Activated T-cell treated with anti-CD3 and anti-CD28 coated beads for 4 hours (primary cell): ENCODE results near the gene ZNF319.

Experiments used
- DNase-seq: peaks from one replicate; pipeline ENCODE4 v3.0.0-alpha.2; 2020

The ZNF319 gene

GRCh38 chr16:57971848-57972247 is 28.6 kb downstream of the ZNF319 start:
- no peak for DNase-seq

- DNase-seq: no peak
These were observed 29.5 kb downstream of the ZNF319 start, which contains the start of gene CNGB1 for GRCh38 chr16:57970970-57971369. Gene CNGB1, minus strand, starts transcription at chr16:57971128. Its CDS starts 3,842 bp downstream, at chr16:57967286.

GRCh38 chr16:57970319-57970718 is 30.2 kb downstream of the ZNF319 start:
- no peak for DNase-seq

GRCh38 chr16:57969451-57970123 is 30.9 kb downstream of the ZNF319 start:
- DNase-seq: no peak

- no peak for DNase-seq
These were observed 32.6 kb downstream of the ZNF319 start for GRCh38 chr16:57967916-57968315.

- no peak for DNase-seq
These were observed 33.5 kb downstream of the ZNF319 start for GRCh38 chr16:57966986-57967385.

GRCh38 chr16:57966204-57966771 is 34.2 kb downstream of the ZNF319 start:
- no peak for DNase-seq

GRCh38 chr16:57964157-57964700 is 36.2 kb downstream of the ZNF319 start:
- DNase-seq: no peak

GRCh38 chr16:57962756-57963155 is 37.7 kb downstream of the ZNF319 start:
- DNase-seq: no peak

GRCh38 chr16:57962046-57962445 is 38.4 kb downstream of the ZNF319 start:
- no peak for DNase-seq

GRCh38 chr16:57961538-57961937 is 38.9 kb downstream of the ZNF319 start:
- no peak for DNase-seq

- no peak for DNase-seq
These were observed 39.5 kb downstream of the ZNF319 start for GRCh38 chr16:57960826-57961472.

- DNase-seq: no peak
These were observed 40.2 kb downstream of the ZNF319 start for GRCh38 chr16:57960310-57960709.

- no peak for DNase-seq
These were observed 40.7 kb downstream of the ZNF319 start for GRCh38 chr16:57959804-57960203.

GRCh38 chr16:57959121-57959520 is 41.4 kb downstream of the ZNF319 start:
- no peak for DNase-seq

- no peak for DNase-seq
These were observed 41.9 kb downstream of the ZNF319 start for GRCh38 chr16:57958544-57958943.

- no peak for DNase-seq
These were observed 42.6 kb downstream of the ZNF319 start for GRCh38 chr16:57957673-57958392.

GRCh38 chr16:57956924-57957672 is 43.4 kb downstream of the ZNF319 start:
- no peak for DNase-seq

GRCh38 chr16:57956270-57956808 is 44.1 kb downstream of the ZNF319 start:
- no peak for DNase-seq

- no peak for DNase-seq
These were observed 44.8 kb downstream of the ZNF319 start for GRCh38 chr16:57955572-57956188.

- DNase-seq: no peak
These were observed 46.6 kb downstream of the ZNF319 start for GRCh38 chr16:57953857-57954256.

GRCh38 chr16:57952909-57953308 is 47.6 kb downstream of the ZNF319 start:
- DNase-seq: no peak
